Measurements from ENCODE around the gene DLEC1.

DNA sequence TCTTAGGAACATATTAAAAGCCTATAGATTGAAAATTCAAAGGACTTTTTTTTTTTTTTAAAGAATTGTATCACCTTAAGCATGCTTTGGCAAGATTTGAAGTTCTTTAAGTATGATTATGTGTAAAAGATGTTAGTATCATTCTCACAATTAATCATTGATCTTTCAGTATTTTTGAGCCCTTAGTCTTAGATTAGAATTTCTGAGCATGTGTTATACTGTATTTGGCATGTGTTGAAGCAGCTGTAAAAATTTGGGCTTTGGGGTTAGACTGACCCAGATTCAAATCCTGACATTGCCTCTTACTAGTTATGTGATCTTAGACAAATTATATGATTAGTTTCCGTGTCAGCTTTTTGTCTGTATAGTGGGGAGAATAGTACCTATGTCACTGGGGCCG, 132.6 kb downstream of the DLEC1 start:
- TF ChIP-seq, protein P1, sequence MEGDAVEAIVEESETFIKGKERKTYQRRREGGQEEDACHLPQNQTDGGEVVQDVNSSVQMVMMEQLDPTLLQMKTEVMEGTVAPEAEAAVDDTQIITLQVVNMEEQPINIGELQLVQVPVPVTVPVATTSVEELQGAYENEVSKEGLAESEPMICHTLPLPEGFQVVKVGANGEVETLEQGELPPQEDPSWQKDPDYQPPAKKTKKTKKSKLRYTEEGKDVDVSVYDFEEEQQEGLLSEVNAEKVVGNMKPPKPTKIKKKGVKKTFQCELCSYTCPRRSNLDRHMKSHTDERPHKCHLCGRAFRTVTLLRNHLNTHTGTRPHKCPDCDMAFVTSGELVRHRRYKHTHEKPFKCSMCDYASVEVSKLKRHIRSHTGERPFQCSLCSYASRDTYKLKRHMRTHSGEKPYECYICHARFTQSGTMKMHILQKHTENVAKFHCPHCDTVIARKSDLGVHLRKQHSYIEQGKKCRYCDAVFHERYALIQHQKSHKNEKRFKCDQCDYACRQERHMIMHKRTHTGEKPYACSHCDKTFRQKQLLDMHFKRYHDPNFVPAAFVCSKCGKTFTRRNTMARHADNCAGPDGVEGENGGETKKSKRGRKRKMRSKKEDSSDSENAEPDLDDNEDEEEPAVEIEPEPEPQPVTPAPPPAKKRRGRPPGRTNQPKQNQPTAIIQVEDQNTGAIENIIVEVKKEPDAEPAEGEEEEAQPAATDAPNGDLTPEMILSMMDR (IDR thresholded peaks at IDR 0.05 in 2 of 3, conservative IDR thresholded peaks at IDR 0.05 in 1 of 3; ENCODE audit: insufficient read depth in 2 of 3, low read depth in 1 of 3, low read length in 3 of 3) = no peak
- TF ChIP-seq PHF20 (IDR thresholded peaks at IDR 0.05; ENCODE audit: partially characterized antibody) = no peak
- TF ChIP-seq, protein P2, sequence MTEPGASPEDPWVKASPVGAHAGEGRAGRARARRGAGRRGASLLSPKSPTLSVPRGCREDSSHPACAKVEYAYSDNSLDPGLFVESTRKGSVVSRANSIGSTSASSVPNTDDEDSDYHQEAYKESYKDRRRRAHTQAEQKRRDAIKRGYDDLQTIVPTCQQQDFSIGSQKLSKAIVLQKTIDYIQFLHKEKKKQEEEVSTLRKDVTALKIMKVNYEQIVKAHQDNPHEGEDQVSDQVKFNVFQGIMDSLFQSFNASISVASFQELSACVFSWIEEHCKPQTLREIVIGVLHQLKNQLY (CRISPR knock-in tag; conservative IDR thresholded peaks at IDR 0.05) = no peak
- no peak for TF ChIP-seq FOXA1 (IDR thresholded peaks at IDR 0.05; ENCODE audit: borderline replicate concordance)
